HEK293 (cell line): ENCODE measurements around the gene IPO13.

Source experiments
- KLF1 ChIP-seq: fragments of 450-650 bp; formaldehyde crosslinking; IDR thresholded peaks from 2 replicates; pipeline ENCODE4 v1.5.1; 2016; ENCODE audit warnings: missing biosample characterization, missing genetic modification characterization
- ZEB2 ChIP-seq: fragments of 450-650 bp; formaldehyde crosslinking; IDR thresholded peaks from 2 replicates; pipeline ENCODE4 v1.5.1; 2016; ENCODE audit warnings: missing biosample characterization, missing genetic modification characterization
- ZNF10 ChIP-seq: fragments of 450-650 bp; formaldehyde crosslinking; IDR thresholded peaks from 2 replicates; pipeline ENCODE4 v1.5.1; 2017; ENCODE audit warnings: missing biosample characterization, missing genetic modification characterization
- ZNF140 ChIP-seq: fragments of 450-650 bp; formaldehyde crosslinking; IDR thresholded peaks from 2 replicates; pipeline ENCODE4 v1.5.1; 2016; ENCODE audit warnings: missing biosample characterization, missing genetic modification characterization
- ZNF791 ChIP-seq: fragments of 450-650 bp; formaldehyde crosslinking; IDR thresholded peaks from 2 replicates; pipeline ENCODE4 v1.5.1; 2016; ENCODE audit warnings: missing biosample characterization, missing genetic modification characterization
- TF ChIP-seq, protein P1 (sequence below): fragments of 450-650 bp; formaldehyde crosslinking; IDR thresholded peaks from 2 replicates; pipeline ENCODE4 v1.5.1; 2016; ENCODE audit warnings: missing biosample characterization, missing genetic modification characterization
- TF ChIP-seq, protein P2 (sequence below): fragments of 450-650 bp; formaldehyde crosslinking; IDR thresholded peaks from 2 replicates; pipeline ENCODE4 v1.5.1; 2017; ENCODE audit warnings: missing biosample characterization, missing genetic modification characterization
- TF ChIP-seq, protein P3 (sequence below): fragments of 450-650 bp; formaldehyde crosslinking; IDR thresholded peaks from 2 replicates; pipeline ENCODE4 v1.5.1; 2016; ENCODE audit warnings: missing biosample characterization, missing genetic modification characterization
- TF ChIP-seq, protein P4 (sequence below): fragments of 450-650 bp; formaldehyde crosslinking; IDR thresholded peaks from 2 replicates; pipeline ENCODE4 v1.5.1; 2017; ENCODE audit warnings: missing biosample characterization, missing genetic modification characterization

DNA sequence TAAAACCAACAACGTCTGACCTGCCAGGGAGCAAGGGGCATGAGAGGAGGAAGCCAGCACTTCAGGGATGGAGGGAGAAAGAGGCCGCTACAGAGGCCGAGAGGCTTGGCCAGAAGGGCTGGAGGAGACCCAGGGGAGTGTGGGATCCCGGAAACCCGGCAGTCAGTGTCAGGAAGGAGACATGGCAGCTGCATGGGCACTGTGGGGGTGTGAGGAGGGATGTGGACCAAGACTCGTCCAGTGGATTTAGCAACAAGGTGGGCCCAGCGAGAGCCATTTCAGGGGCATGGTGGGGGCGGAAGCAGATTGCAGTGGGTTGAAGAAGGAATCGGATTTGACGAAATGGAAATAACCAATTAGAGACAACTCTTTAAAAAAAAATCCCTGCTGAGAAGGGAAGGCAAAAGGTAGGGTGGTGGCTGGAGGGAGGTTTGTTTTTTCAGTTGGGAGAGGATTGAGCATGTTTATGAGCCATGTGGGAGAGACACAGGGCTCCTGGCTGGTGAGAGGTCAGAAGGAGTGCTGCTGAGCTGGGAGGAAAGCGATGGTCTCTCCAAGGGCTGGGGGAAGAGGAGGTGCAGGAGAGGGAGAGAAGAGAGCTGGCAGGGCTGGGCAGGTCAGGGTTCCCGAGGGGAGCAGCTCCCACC lies 36.6 kb downstream of the IPO13 start:
- TF ChIP-seq, protein P1, sequence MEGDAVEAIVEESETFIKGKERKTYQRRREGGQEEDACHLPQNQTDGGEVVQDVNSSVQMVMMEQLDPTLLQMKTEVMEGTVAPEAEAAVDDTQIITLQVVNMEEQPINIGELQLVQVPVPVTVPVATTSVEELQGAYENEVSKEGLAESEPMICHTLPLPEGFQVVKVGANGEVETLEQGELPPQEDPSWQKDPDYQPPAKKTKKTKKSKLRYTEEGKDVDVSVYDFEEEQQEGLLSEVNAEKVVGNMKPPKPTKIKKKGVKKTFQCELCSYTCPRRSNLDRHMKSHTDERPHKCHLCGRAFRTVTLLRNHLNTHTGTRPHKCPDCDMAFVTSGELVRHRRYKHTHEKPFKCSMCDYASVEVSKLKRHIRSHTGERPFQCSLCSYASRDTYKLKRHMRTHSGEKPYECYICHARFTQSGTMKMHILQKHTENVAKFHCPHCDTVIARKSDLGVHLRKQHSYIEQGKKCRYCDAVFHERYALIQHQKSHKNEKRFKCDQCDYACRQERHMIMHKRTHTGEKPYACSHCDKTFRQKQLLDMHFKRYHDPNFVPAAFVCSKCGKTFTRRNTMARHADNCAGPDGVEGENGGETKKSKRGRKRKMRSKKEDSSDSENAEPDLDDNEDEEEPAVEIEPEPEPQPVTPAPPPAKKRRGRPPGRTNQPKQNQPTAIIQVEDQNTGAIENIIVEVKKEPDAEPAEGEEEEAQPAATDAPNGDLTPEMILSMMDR (tag by site-specific recombination), result no peak
- no peak for TF ChIP-seq ZNF10
- TF ChIP-seq, protein P2, sequence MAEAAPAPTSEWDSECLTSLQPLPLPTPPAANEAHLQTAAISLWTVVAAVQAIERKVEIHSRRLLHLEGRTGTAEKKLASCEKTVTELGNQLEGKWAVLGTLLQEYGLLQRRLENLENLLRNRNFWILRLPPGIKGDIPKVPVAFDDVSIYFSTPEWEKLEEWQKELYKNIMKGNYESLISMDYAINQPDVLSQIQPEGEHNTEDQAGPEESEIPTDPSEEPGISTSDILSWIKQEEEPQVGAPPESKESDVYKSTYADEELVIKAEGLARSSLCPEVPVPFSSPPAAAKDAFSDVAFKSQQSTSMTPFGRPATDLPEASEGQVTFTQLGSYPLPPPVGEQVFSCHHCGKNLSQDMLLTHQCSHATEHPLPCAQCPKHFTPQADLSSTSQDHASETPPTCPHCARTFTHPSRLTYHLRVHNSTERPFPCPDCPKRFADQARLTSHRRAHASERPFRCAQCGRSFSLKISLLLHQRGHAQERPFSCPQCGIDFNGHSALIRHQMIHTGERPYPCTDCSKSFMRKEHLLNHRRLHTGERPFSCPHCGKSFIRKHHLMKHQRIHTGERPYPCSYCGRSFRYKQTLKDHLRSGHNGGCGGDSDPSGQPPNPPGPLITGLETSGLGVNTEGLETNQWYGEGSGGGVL (tag by site-specific recombination), result no peak
- peak; percentile 47; the same call in 1 of the 2 replicates for TF ChIP-seq KLF1 (tag by site-specific recombination)
- TF ChIP-seq, protein P3, sequence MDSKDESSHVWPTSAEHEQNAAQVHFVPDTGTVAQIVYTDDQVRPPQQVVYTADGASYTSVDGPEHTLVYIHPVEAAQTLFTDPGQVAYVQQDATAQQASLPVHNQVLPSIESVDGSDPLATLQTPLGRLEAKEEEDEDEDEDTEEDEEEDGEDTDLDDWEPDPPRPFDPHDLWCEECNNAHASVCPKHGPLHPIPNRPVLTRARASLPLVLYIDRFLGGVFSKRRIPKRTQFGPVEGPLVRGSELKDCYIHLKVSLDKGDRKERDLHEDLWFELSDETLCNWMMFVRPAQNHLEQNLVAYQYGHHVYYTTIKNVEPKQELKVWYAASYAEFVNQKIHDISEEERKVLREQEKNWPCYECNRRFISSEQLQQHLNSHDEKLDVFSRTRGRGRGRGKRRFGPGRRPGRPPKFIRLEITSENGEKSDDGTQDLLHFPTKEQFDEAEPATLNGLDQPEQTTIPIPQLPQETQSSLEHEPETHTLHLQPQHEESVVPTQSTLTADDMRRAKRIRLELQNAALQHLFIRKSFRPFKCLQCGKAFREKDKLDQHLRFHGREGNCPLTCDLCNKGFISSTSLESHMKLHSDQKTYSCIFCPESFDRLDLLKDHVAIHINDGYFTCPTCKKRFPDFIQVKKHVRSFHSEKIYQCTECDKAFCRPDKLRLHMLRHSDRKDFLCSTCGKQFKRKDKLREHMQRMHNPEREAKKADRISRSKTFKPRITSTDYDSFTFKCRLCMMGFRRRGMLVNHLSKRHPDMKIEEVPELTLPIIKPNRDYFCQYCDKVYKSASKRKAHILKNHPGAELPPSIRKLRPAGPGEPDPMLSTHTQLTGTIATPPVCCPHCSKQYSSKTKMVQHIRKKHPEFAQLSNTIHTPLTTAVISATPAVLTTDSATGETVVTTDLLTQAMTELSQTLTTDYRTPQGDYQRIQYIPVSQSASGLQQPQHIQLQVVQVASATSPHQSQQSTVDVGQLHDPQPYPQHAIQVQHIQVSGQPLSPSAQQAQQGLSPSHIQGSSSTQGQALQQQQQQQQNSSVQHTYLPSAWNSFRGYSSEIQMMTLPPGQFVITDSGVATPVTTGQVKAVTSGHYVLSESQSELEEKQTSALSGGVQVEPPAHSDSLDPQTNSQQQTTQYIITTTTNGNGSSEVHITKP (tag by site-specific recombination), result no peak
- TF ChIP-seq ZNF140 (tag by site-specific recombination), result no peak
- TF ChIP-seq ZEB2, result no peak
- no peak for TF ChIP-seq ZNF791
- TF ChIP-seq, protein P4, sequence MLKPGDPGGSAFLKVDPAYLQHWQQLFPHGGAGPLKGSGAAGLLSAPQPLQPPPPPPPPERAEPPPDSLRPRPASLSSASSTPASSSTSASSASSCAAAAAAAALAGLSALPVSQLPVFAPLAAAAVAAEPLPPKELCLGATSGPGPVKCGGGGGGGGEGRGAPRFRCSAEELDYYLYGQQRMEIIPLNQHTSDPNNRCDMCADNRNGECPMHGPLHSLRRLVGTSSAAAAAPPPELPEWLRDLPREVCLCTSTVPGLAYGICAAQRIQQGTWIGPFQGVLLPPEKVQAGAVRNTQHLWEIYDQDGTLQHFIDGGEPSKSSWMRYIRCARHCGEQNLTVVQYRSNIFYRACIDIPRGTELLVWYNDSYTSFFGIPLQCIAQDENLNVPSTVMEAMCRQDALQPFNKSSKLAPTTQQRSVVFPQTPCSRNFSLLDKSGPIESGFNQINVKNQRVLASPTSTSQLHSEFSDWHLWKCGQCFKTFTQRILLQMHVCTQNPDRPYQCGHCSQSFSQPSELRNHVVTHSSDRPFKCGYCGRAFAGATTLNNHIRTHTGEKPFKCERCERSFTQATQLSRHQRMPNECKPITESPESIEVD, result no peak
